Measurements from ENCODE around the gene PRKAR1B. TPM values are rescaled to one million over a fixed set of nuclear protein-coding genes. Genes with fewer than 3 reads are reported as not detected.

Gene PRKAR1B
- total RNA-seq, 1 experiment from 2014 or later = 14.1 TPM

- Histone ChIP-seq H3K9ac (ENCODE audit: low read length) (no peak overlapping the region), H3K4me1 (ENCODE audit: control insufficient read depth in 1 of 2, insufficient read depth in 2 of 2, low read length in 2 of 2) (no peaks in the 10 kb centered on the region), H3K9me2 (ENCODE audit: insufficient read depth) (no peaks in the 10 kb centered on the region), H2AFZ (ENCODE audit: low read depth, low read length, poor library complexity, severe bottlenecking) (no peak overlapping the region), H3K36me3 (ENCODE audit: control insufficient read depth in 1 of 2, insufficient read depth in 2 of 2, low read length in 2 of 2) (peaks cover 21 to 55% of the 10 kb centered on the region in 2 experiments), H3K79me2 (ENCODE audit: insufficient read depth, low read length) (peaks cover 5% of the 10 kb centered on the region; the same call in 1 of the 2 replicates), H3K27ac (ENCODE audit: low read depth, low read length) (no peak overlapping the region), H3K27me3 (ENCODE audit: insufficient read depth, low read length) (no peaks in the 10 kb centered on the region), H3K9me3 (ENCODE audit: control insufficient read depth in 1 of 2, insufficient read depth in 1 of 2, low read depth in 1 of 2, low read length in 2 of 2) (no peaks in the 10 kb centered on the region), H3K4me3 (replicated peaks in 1 of 2; ENCODE audit: low read depth in 1 of 2, low read length in 2 of 2) (no peak overlapping the region), H4K20me1 (ENCODE audit: insufficient read depth) (no peaks in the 10 kb centered on the region), H3K4me2 (ENCODE audit: low read length) (no peak overlapping the region)
- TF ChIP-seq ATF3 (IDR thresholded peaks at IDR 0.05) = no peak
- no peak for TF ChIP-seq POLR2AphosphoS5 (IDR thresholded peaks at IDR 0.05; ENCODE audit: low read depth, low read length)
- TF ChIP-seq ZBTB33 (IDR thresholded peaks at IDR 0.05; ENCODE audit: extremely low read depth, insufficient replicate concordance, low read length) = no peak
- no peak for TF ChIP-seq CEBPB (IDR thresholded peaks at IDR 0.05; ENCODE audit: low read depth)
- no peak for TF ChIP-seq YY1 (IDR thresholded peaks at IDR 0.05; ENCODE audit: extremely low read depth, insufficient replicate concordance, low read depth, low read length)
- no peak for TF ChIP-seq SP1 (IDR thresholded peaks at IDR 0.05; ENCODE audit: low read depth)
- TF ChIP-seq ZNF274 (IDR thresholded peaks at IDR 0.05; ENCODE audit: low read depth, low read length) = no peak
- no peak for TF ChIP-seq JUND (IDR thresholded peaks at IDR 0.05)
- TF ChIP-seq RAD21 (IDR thresholded peaks at IDR 0.05; ENCODE audit: low read depth) = no peak
- no peak for TF ChIP-seq EZH2phosphoT487 (IDR thresholded peaks at IDR 0.05; ENCODE audit: borderline replicate concordance)
- no peak for TF ChIP-seq SIN3A (IDR thresholded peaks at IDR 0.05; ENCODE audit: low read depth)
- TF ChIP-seq CTCF (IDR thresholded peaks at IDR 0.05 in 2 of 3, conservative IDR thresholded peaks at IDR 0.05 in 1 of 3; ENCODE audit: borderline replicate concordance in 1 of 3, insufficient read depth in 1 of 3, low read depth in 2 of 3, low read length in 2 of 3) = no peak
- no peak for TF ChIP-seq EGR1 (IDR thresholded peaks at IDR 0.05; ENCODE audit: low read depth)
- no peak for TF ChIP-seq EZH2 (IDR thresholded peaks at IDR 0.05)
- TF ChIP-seq REST (IDR thresholded peaks at IDR 0.05; ENCODE audit: low read depth) = no peak
- no peak for TF ChIP-seq FOSL1 (IDR thresholded peaks at IDR 0.05; ENCODE audit: low read depth)
- TF ChIP-seq MAX (IDR thresholded peaks at IDR 0.05) = no peak
- TF ChIP-seq SRF (IDR thresholded peaks at IDR 0.05; ENCODE audit: low read depth) = no peak
- TF ChIP-seq POLR2A (IDR thresholded peaks at IDR 0.05; ENCODE audit: borderline replicate concordance, extremely low read depth, insufficient read depth, insufficient read length) = no peak
- no peak for TF ChIP-seq TCF7L2 (IDR thresholded peaks at IDR 0.05; ENCODE audit: borderline replicate concordance, extremely low read depth, insufficient read depth, insufficient read length)
- ATAC-seq = no peak
- ChIA-PET CTCF (no interaction called here), RAD21 (ENCODE audit: low non-redundant PET in 1 of 2, low total read pairs in 2 of 2, uncharacterized antibody in 2 of 2, unreplicated experiment in 2 of 2) (no interaction called here), POLR2A (no interaction called here)
- no TSS peak for BruUV-seq (replicated peaks)
- DNase-seq (ENCODE audit: low read depth, low spot score) = no peak
- intact Hi-C loops (cut with micrococcal nuclease) = no loop called here
Measured at GRCh38 chr7:760006-760405, 32.9 kb upstream of the PRKAR1B start.

Data from HCT116 (cell line).